H1 (cell line): Measurements from ENCODE around the gene NR2F1. TPM values are rescaled to one million over a fixed set of nuclear protein-coding genes. Genes with fewer than 3 reads are reported as not detected.

Experiments used
- CEBPB ChIP-seq: IDR thresholded peaks from 2 replicates; pipeline ENCODE4 v1.6.1; 2012; ENCODE audit warnings: low read depth, low read length
- EGR1 ChIP-seq: IDR thresholded peaks from 2 replicates; pipeline ENCODE4 v1.6.1; 2011; ENCODE audit warnings: low read depth, low read length, borderline replicate concordance
- JUND ChIP-seq: IDR thresholded peaks from 2 replicates; pipeline ENCODE4 v1.6.1; 2011; ENCODE audit warnings: mild to moderate bottlenecking, improper control_type of control experiment, low read length
- KDM1A ChIP-seq: fragments of 200-600, 300-600 bp; sonication (generic); IDR thresholded peaks from 2 replicates; pipeline ENCODE4 v1.7.1; 2016; ENCODE audit warnings: mild to moderate bottlenecking, low read length, borderline replicate concordance
- KDM4A ChIP-seq: IDR thresholded peaks from one replicate; pipeline ENCODE4 v1.7.1; 2012; ENCODE audit warnings: low read depth, mild to moderate bottlenecking, moderate library complexity, low read length, inconsistent platforms; ENCODE audit not compliant: severe bottlenecking
- MAFK ChIP-seq: IDR thresholded peaks from 2 replicates; pipeline ENCODE4 v1.6.1; 2012; ENCODE audit warnings: low read depth, mild to moderate bottlenecking, improper control_type of control experiment, low read length
- POLR2A ChIP-seq, 2 experiments: IDR thresholded peaks; 1 replicate in 1 of 2; 2 replicates in 1 of 2; pipeline ENCODE4 v1.6.1; 2011; ENCODE audit warnings: low read depth in 2 of 2, low read length in 2 of 2, mild to moderate bottlenecking in 2 of 2; ENCODE audit errors: control extremely low read depth in 1 of 2
- RBBP5 ChIP-seq: IDR thresholded peaks from 2 replicates; pipeline ENCODE4 v1.7.1; 2012; ENCODE audit warnings: low read depth, mild to moderate bottlenecking, inconsistent platforms, low read length, moderate library complexity, borderline replicate concordance
- RFX5 ChIP-seq: IDR thresholded peaks from 2 replicates; pipeline ENCODE4 v1.6.1; 2011; ENCODE audit warnings: low read depth, low read length, improper control_type of control experiment, borderline replicate concordance
- RNF2 ChIP-seq: fragments of 200-900, 300-1000 bp; sonication (generic); IDR thresholded peaks from 2 replicates; pipeline ENCODE4 v1.7.1; 2016; ENCODE audit warnings: borderline replicate concordance, low read depth, mild to moderate bottlenecking, antibody characterized with exemption, low read length; ENCODE audit not compliant: poor library complexity, severe bottlenecking; ENCODE audit errors: missing control alignments
- SAP30 ChIP-seq: fragments of 300-600 bp; sonication (generic); IDR thresholded peaks from 2 replicates; pipeline ENCODE4 v1.7.1; 2012; ENCODE audit warnings: low read length, moderate library complexity, mild to moderate bottlenecking, inconsistent platforms; ENCODE audit not compliant: insufficient read depth, insufficient replicate concordance
- SUZ12 ChIP-seq: fragments of 200-600 bp; sonication (generic); IDR thresholded peaks from 2 replicates; pipeline ENCODE4 v1.6.1; 2012; ENCODE audit warnings: mild to moderate bottlenecking, inconsistent platforms, low read length, moderate library complexity, mixed read lengths
- TAF1 ChIP-seq: IDR thresholded peaks from 2 replicates; pipeline ENCODE4 v1.6.1; 2011; ENCODE audit warnings: mild to moderate bottlenecking, low read depth, low read length
- TEAD4 ChIP-seq: IDR thresholded peaks from 2 replicates; pipeline ENCODE4 v1.6.1; 2012; ENCODE audit warnings: low read depth, low read length, inconsistent platforms, mixed read lengths
- polyA plus RNA-seq, 7 experiments: library from polyadenylated mRNA; depleted of rRNA in 3 of 7; stranded (reverse) in 5 of 7; unstranded in 2 of 7; fragments of >200 nt in 5 of 7; fragments of 200-250 nt in 2 of 7; gene quantifications; 1 replicate in 5 of 7; 2 replicates in 1 of 7; 4 replicates in 1 of 7; pipeline versions ENCODE4 v1.2.1 to v1.2.3, GENCODE V29; 2011 to 2013; ENCODE audit warnings: missing spikeins in 2 of 7, mixed read lengths in 2 of 7
- total RNA-seq: library from RNA; stranded (reverse); fragmentation: NEBNext Ultra II Directional; extraction: Animal tissue kit (Norgen Biotek cat#: 25700); gene quantifications from 2 replicates; pipeline ENCODE4 v1.2.1, GENCODE V29; 2021
- TF ChIP-seq, protein P1 (sequence below): IDR thresholded peaks from 2 replicates; pipeline ENCODE4 v1.6.1; 2012; ENCODE audit warnings: inconsistent platforms
- TF ChIP-seq, protein P2 (sequence below): IDR thresholded peaks from 2 replicates; pipeline ENCODE4 v1.6.1; 2012; ENCODE audit warnings: inconsistent platforms

The NR2F1 gene
- total and polyA plus RNA-seq, 2 of the 8 experiments (the other 6 are each of a cell fraction or from before 2014, with no cell fraction given): not detected

DNA sequence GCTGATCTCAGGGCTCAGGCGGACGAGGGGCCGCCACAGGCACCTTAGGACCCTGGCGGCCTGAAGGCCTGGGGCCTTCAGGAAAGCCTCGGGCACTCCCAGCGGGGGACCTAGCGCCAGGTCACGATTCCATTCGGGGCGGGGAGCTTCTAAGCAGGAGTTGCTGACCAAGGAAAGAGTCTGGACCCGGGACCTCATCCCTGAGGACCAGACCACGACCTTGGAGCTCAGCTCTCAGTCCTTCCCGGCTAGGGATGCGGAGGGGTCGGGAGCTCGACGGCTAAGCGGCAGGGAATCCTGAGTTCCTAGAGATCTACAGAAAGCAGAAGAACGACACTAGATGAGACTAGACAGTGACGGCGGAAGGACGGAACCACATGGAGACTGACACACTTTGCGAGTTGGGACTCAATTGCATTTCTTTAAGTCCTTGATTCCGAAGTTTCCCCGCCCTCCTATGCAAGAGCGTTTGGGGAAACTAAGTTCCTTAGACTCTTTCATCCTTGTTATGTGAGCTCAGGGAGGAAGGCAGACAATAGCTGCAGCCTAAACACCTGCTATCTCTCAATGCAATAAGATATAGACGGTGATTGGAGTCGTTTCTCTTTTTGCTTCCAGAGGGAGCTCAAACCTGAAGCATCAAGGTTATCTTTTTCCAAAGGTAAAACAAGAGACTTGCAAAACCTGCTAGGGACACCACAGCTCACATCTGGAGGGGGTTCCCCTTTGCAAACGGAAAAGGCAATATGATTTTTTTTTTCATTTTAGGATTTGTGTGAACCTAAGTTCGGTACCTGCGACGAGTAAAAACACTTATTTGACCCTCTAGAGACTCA lies 11.7 kb upstream of the NR2F1 start (continued):
- TF ChIP-seq SAP30: no peak
- no peak for TF ChIP-seq KDM1A
- no peak for TF ChIP-seq TAF1
- TF ChIP-seq RFX5: no peak
- TF ChIP-seq, protein P1, sequence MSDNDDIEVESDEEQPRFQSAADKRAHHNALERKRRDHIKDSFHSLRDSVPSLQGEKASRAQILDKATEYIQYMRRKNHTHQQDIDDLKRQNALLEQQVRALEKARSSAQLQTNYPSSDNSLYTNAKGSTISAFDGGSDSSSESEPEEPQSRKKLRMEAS: 0 out of 2 replicates have a peak, but pooled peaks have one; percentile 16
- TF ChIP-seq KDM4A: peak; percentile 8
- TF ChIP-seq, protein P2, sequence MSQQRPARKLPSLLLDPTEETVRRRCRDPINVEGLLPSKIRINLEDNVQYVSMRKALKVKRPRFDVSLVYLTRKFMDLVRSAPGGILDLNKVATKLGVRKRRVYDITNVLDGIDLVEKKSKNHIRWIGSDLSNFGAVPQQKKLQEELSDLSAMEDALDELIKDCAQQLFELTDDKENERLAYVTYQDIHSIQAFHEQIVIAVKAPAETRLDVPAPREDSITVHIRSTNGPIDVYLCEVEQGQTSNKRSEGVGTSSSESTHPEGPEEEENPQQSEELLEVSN: peak; percentile 15; the same call in 1 of the 2 replicates
- TF ChIP-seq SUZ12: peak; percentile 46
- no peak for TF ChIP-seq POLR2A (IDR thresholded peaks at IDR 0.05; ENCODE audit: control extremely low read depth in 1 of 2, low read depth in 2 of 2, low read length in 2 of 2)
- TF ChIP-seq RNF2: no peak
- TF ChIP-seq RBBP5: no peak
- TF ChIP-seq MAFK: no peak
- no peak for TF ChIP-seq CEBPB
- no peak for TF ChIP-seq JUND
- TF ChIP-seq EGR1: no peak
- TF ChIP-seq TEAD4: no peak
